H1 (cell line): Measurements from ENCODE around the gene TOP2A. TPM values are rescaled to one million over a fixed set of nuclear protein-coding genes. Genes with fewer than 3 reads are reported as not detected.
"Not testable (repeated sequence)": the region's sequence is repeated elsewhere in the genome, so short reads cannot be mapped to it uniquely, and the experiment has no call there.

Source experiments
- CTCF ChIA-PET: fragments of 300-600 bp; sonication (Branson Sonifier 250); formaldehyde crosslinking; loops from one replicate; lab custom pipeline; 2021; ENCODE audit not compliant: partially characterized antibody; lab: Charles Lee
- POLR2A ChIA-PET: fragments of 300-600 bp; sonication (Branson Sonifier 250); formaldehyde crosslinking; loops from one replicate; lab custom pipeline; 2021; ENCODE audit warnings: inconsistent platforms; ENCODE audit not compliant: partially characterized antibody; lab: Charles Lee
- DNase-seq, 2 experiments: peaks; one replicate each; pipeline versions ENCODE4 v3.0.0 to v3.0.0-alpha.2; 2010 to 2022; ENCODE audit warnings: low spot score in 2 of 2, low read depth in 1 of 2, mixed read lengths in 1 of 2
- FAIRE-seq: peaks from 2 replicates; lab custom pipeline; 2011; peaks lifted over from hg19 to GRCh38; lab: Jason Lieb, UNC
- H2AFZ ChIP-seq: 2 replicates; pipeline ENCODE4 v1.8.1; 2012; ENCODE audit warnings: low read length, inconsistent platforms
- H2AK5ac ChIP-seq: 2 replicates; pipeline ENCODE4 v1.6.1; 2013; ENCODE audit warnings: low read depth, low read length
- H2BK120ac ChIP-seq: replicated peaks from 2 replicates; pipeline ENCODE3; 2013; ENCODE audit warnings: low read depth, low read length, inconsistent platforms
- H2BK12ac ChIP-seq: 2 replicates; pipeline ENCODE4 v1.6.1; 2013; ENCODE audit warnings: low read depth, low read length
- H2BK15ac ChIP-seq: 2 replicates; pipeline ENCODE4 v1.6.1; 2013; ENCODE audit warnings: low read length
- H2BK20ac ChIP-seq: 2 replicates; pipeline ENCODE4 v1.6.1; 2013; ENCODE audit warnings: low read length
- H2BK5ac ChIP-seq: 2 replicates; pipeline ENCODE4 v1.6.1; 2013; ENCODE audit warnings: low read depth, low read length
- H3K14ac ChIP-seq: 2 replicates; pipeline ENCODE4 v1.6.1; 2013; ENCODE audit warnings: inconsistent platforms; ENCODE audit not compliant: insufficient read length
- H3K18ac ChIP-seq: 2 replicates; pipeline ENCODE4 v1.6.1; 2013; ENCODE audit warnings: low read length; ENCODE audit errors: extremely low read depth
- H3K23ac ChIP-seq: 2 replicates; pipeline ENCODE4 v1.6.1; 2013; ENCODE audit warnings: inconsistent platforms; ENCODE audit not compliant: insufficient read length
- H3K23me2 ChIP-seq: 2 replicates; pipeline ENCODE4 v1.6.1; 2013; ENCODE audit warnings: low read depth, low read length
- H3K27ac ChIP-seq: 2 replicates; pipeline ENCODE4 v1.6.1; 2011; ENCODE audit warnings: low read depth, low read length, inconsistent platforms
- H3K27me3 ChIP-seq, 4 experiments: replicated peaks in 1 of 4; 1 replicate in 1 of 4; 2 replicates in 3 of 4; pipeline versions ENCODE4 v1.6.1 to v1.8.1; 2011 to 2013; ENCODE audit warnings: low read length in 3 of 4, mild to moderate bottlenecking in 3 of 4, inconsistent platforms in 2 of 4, mixed read lengths in 2 of 4, moderate library complexity in 1 of 4; ENCODE audit not compliant: control insufficient read depth in 3 of 4, insufficient read depth in 3 of 4; ENCODE audit errors: extremely low read depth in 1 of 4
- H3K36me3 ChIP-seq, 4 experiments: 2 replicates each; pipeline versions ENCODE4 v1.6.1 to v1.8.1; 2011 to 2013; ENCODE audit warnings: mild to moderate bottlenecking in 4 of 4, low read length in 3 of 4, moderate library complexity in 2 of 4, control low read depth in 1 of 4, inconsistent platforms in 1 of 4; ENCODE audit not compliant: insufficient read depth in 4 of 4, control insufficient read depth in 2 of 4
- H3K4ac ChIP-seq: replicated peaks from 2 replicates; pipeline ENCODE3; 2013; ENCODE audit warnings: low read length, low read depth, mixed read lengths, inconsistent platforms; ENCODE audit not compliant: insufficient read length
- H3K4me1 ChIP-seq, 4 experiments: replicated peaks in 1 of 4; 1 replicate in 1 of 4; 2 replicates in 3 of 4; pipeline versions ENCODE4 v1.6.1 to v1.8.1; 2011 to 2013; ENCODE audit warnings: low read length in 3 of 4, inconsistent platforms in 2 of 4, mixed read lengths in 1 of 4; ENCODE audit not compliant: insufficient read depth in 4 of 4, control insufficient read depth in 3 of 4
- H3K4me2 ChIP-seq, 2 experiments: 2 replicates each; pipeline versions ENCODE4 v1.6.1 to v1.8.1; 2011 to 2013; ENCODE audit warnings: low read depth in 2 of 2, low read length in 2 of 2, control low read depth in 1 of 2, inconsistent platforms in 1 of 2, mild to moderate bottlenecking in 1 of 2; ENCODE audit not compliant: insufficient read depth in 1 of 2
- H3K4me3 ChIP-seq, 4 experiments: fragments of 200-600, 300-600 bp in 1 of 4; sonication (generic), shearing (Covaris generic), sonication (Bioruptor Twin) in 1 of 4; 2 replicates each; pipeline versions ENCODE4 v1.5.1 to v1.8.1; 2011 to 2016; ENCODE audit warnings: low read length in 4 of 4, low read depth in 3 of 4, control low read depth in 2 of 4, inconsistent platforms in 2 of 4, mild to moderate bottlenecking in 2 of 4, mixed read lengths in 1 of 4, moderate library complexity in 1 of 4; ENCODE audit not compliant: insufficient read depth in 2 of 4; ENCODE audit errors: extremely low read depth in 1 of 4
- H3K56ac ChIP-seq: replicated peaks from 2 replicates; pipeline ENCODE3; 2013; ENCODE audit warnings: low read depth, mild to moderate bottlenecking, mixed read lengths, low read length, inconsistent platforms; ENCODE audit not compliant: insufficient read length
- H3K79me1 ChIP-seq: 2 replicates; pipeline ENCODE4 v1.6.1; 2013; ENCODE audit warnings: low read depth, low read length, control low read depth
- H3K79me2 ChIP-seq, 2 experiments: 2 replicates each; pipeline versions ENCODE4 v1.6.1 to v1.8.1; 2012 to 2013; ENCODE audit warnings: low read length in 2 of 2, mild to moderate bottlenecking in 2 of 2, inconsistent platforms in 1 of 2; ENCODE audit not compliant: insufficient read depth in 2 of 2, control insufficient read depth in 1 of 2
- H3K9ac ChIP-seq, 4 experiments: replicated peaks in 1 of 4; 1 replicate in 1 of 4; 2 replicates in 3 of 4; pipeline versions ENCODE4 v1.6.1 to v1.8.1; 2011 to 2013; ENCODE audit warnings: low read depth in 3 of 4, low read length in 3 of 4, control low read depth in 2 of 4, mild to moderate bottlenecking in 2 of 4, moderate library complexity in 2 of 4, inconsistent platforms in 1 of 4; ENCODE audit errors: extremely low read depth in 1 of 4
- H3K9me3 ChIP-seq, 2 experiments: 2 replicates each; pipeline versions ENCODE4 v1.6.1 to v1.8.1; 2012 to 2013; ENCODE audit warnings: mild to moderate bottlenecking in 2 of 2, moderate library complexity in 2 of 2, control low read depth in 1 of 2, inconsistent platforms in 1 of 2, low read depth in 1 of 2, low read length in 1 of 2, mixed read lengths in 1 of 2; ENCODE audit not compliant: insufficient read depth in 2 of 2
- H4K20me1 ChIP-seq, 2 experiments: replicated peaks in 1 of 2; 2 replicates each; pipeline versions ENCODE3 to v1.8.1; 2011 to 2013; ENCODE audit warnings: inconsistent platforms in 2 of 2, low read length in 2 of 2, mild to moderate bottlenecking in 1 of 2; ENCODE audit not compliant: insufficient read depth in 2 of 2, control insufficient read depth in 1 of 2
- H4K5ac ChIP-seq: 2 replicates; pipeline ENCODE4 v1.6.1; 2013; ENCODE audit warnings: low read length, low read depth, mixed read lengths, inconsistent platforms; ENCODE audit not compliant: insufficient read length
- H4K8ac ChIP-seq: 2 replicates; pipeline ENCODE4 v1.8.0; 2013; ENCODE audit warnings: mild to moderate bottlenecking, moderate library complexity, low read length, inconsistent platforms; ENCODE audit not compliant: insufficient read depth; ENCODE audit errors: extremely low read depth
- H4K91ac ChIP-seq: replicated peaks from 2 replicates; pipeline ENCODE3; 2013; ENCODE audit warnings: low read length, mixed read lengths, inconsistent platforms; ENCODE audit not compliant: insufficient read length
- WGBS, 2 experiments: shearing (Covaris generic) in 1 of 2; methylation state at CpG; one replicate each; pipeline versions ENCODE4 v1.1.6 to v1.1.7; 2013 to 2015; ENCODE audit warnings: low lambda C conversion rate in 2 of 2, mixed read lengths in 2 of 2, inconsistent platforms in 1 of 2, low coverage in 1 of 2, missing lambda C conversion rate in 1 of 2; ENCODE audit not compliant: insufficient replicate concordance in 2 of 2, insufficient coverage in 1 of 2, insufficient read length in 1 of 2; ENCODE audit errors: extremely low coverage in 1 of 2, missing lambda C conversion rate in 1 of 2; 5-methylcytosine and 5-hydroxymethylcytosine counted together
- polyA plus RNA-seq, 7 experiments: library from polyadenylated mRNA; depleted of rRNA in 3 of 7; stranded (reverse) in 5 of 7; unstranded in 2 of 7; fragments of >200 nt in 5 of 7; fragments of 200-250 nt in 2 of 7; gene quantifications; 1 replicate in 5 of 7; 2 replicates in 1 of 7; 4 replicates in 1 of 7; pipeline versions ENCODE4 v1.2.1 to v1.2.3, GENCODE V29; 2011 to 2013; ENCODE audit warnings: missing spikeins in 2 of 7, mixed read lengths in 2 of 7
- total RNA-seq: library from RNA; stranded (reverse); fragmentation: NEBNext Ultra II Directional; extraction: Animal tissue kit (Norgen Biotek cat#: 25700); gene quantifications from 2 replicates; pipeline ENCODE4 v1.2.1, GENCODE V29; 2021

TOP2A gene
- total and polyA plus RNA-seq, 2 of the 8 experiments (the other 6 are each of a cell fraction or from before 2014, with no cell fraction given): 83.1 to 291 TPM

- ChIA-PET POLR2A (interaction anchor here (0.9 to 2.8 kb wide), 5 partner anchors 9 to 33 kb away, joined by 3 to 8 read pairs (median 6); no protein-coding TSS in a partner anchor), CTCF (interaction anchor here (0.7 to 3.9 kb wide), 10 partner anchors 8 to 183 kb away, joined by 3 to 28 read pairs (median 3); partner anchors contain the start of gene GJD3)
- not testable (repeated sequence) for H3K4me3 ChIP-seq, H3K18ac ChIP-seq, H3K14ac ChIP-seq, H4K8ac ChIP-seq, H3K56ac ChIP-seq, H3K23ac ChIP-seq, H3K9ac ChIP-seq, H3K4me2 ChIP-seq, H2BK15ac ChIP-seq, H2BK12ac ChIP-seq, DNase-seq, H3K9me3 ChIP-seq, H3K4me1 ChIP-seq, H3K27ac ChIP-seq, H3K36me3 ChIP-seq, H3K4ac ChIP-seq, H4K5ac ChIP-seq, H2BK120ac ChIP-seq, H3K23me2 ChIP-seq, H4K91ac ChIP-seq, H3K27me3 ChIP-seq, H2BK20ac ChIP-seq, FAIRE-seq, H2AK5ac ChIP-seq, H3K79me1 ChIP-seq, H3K79me2 ChIP-seq, H2BK5ac ChIP-seq, H2AFZ ChIP-seq, H4K20me1 ChIP-seq
- 83% methylated on average over 6 of the region's 6 CpGs; no CpG with 5 or more reads in 1 of the 2 experiments for WGBS, 2 experiments
Measured at GRCh38 chr17:40376541-40376940, 41.2 kb downstream of the TOP2A start.

- not testable (repeated sequence) for H2AK5ac ChIP-seq, H2AFZ ChIP-seq, H3K4me3 ChIP-seq, H2BK15ac ChIP-seq, H4K8ac ChIP-seq, DNase-seq, H2BK12ac ChIP-seq, H3K4me2 ChIP-seq, H2BK120ac ChIP-seq, FAIRE-seq, H3K79me2 ChIP-seq, H3K56ac ChIP-seq, H3K36me3 ChIP-seq, H3K4me1 ChIP-seq, H3K4ac ChIP-seq, H2BK5ac ChIP-seq, H3K23me2 ChIP-seq, H3K79me1 ChIP-seq, H3K27me3 ChIP-seq, H4K5ac ChIP-seq, H4K20me1 ChIP-seq, H3K9me3 ChIP-seq, H3K18ac ChIP-seq, H3K14ac ChIP-seq, H3K23ac ChIP-seq, H3K27ac ChIP-seq, H3K9ac ChIP-seq, H2BK20ac ChIP-seq, H4K91ac ChIP-seq
- POLR2A ChIA-PET: interaction anchor here (1.2 to 2.8 kb wide), 5 partner anchors 10 to 73 kb away, joined by 4 to 8 read pairs (median 6); no protein-coding TSS in a partner anchor
- 96% methylated on average over 12 of the region's 21 CpGs; no CpG with 5 or more reads in 1 of the 2 experiments for whole genome bisulfite sequencing, 2 experiments
- CTCF ChIA-PET: interaction anchor here (1.1 to 3.9 kb wide), 6 partner anchors 11 to 66 kb away, joined by 3 to 28 read pairs (median 6); partner anchors contain the start of gene GJD3
Measured at GRCh38 chr17:40375786-40376185, 41.9 kb downstream of the TOP2A start.
